ENCODE measurements around the gene TMEM121B. TPM values are rescaled to one million over a fixed set of nuclear protein-coding genes. Genes with fewer than 3 reads are reported as not detected.

TMEM121B gene
- total and polyA plus RNA-seq, 4 donors, result 0.15 to 0.87 (median 0.59) TPM

GRCh38 chr22:17096071-17096470, 25.1 kb downstream of the TMEM121B start:
- intact Hi-C loops (cut with DNase I), result no loop called here
- Histone ChIP-seq H3K9me3 (ENCODE audit: control insufficient read depth, low read length) (no peaks in the 10 kb centered on the region), H3K27ac (ENCODE audit: low read depth in 1 of 2, low read length in 2 of 2) (no peak overlapping the region), H3K36me3 (ENCODE audit: control insufficient read depth in 1 of 2, insufficient read depth in 2 of 2, low read length in 1 of 2) (peaks cover 1 to 6% of the 10 kb centered on the region in 2 donors), H3K27me3 (ENCODE audit: control insufficient read depth in 1 of 2, insufficient read depth in 2 of 2, low read length in 1 of 2) (no peaks in the 10 kb centered on the region), H3K4me1 (ENCODE audit: control insufficient read depth in 1 of 2, insufficient read depth in 2 of 2, low read length in 2 of 2) (no peaks in the 10 kb centered on the region), H3K4me3 (ENCODE audit: low read length in 2 of 2) (no peak overlapping the region)
- WGBS, 2 donors, result 93% methylated on average over 7 of the region's 7 CpGs
- DNase-seq, result peak in 1 of 2 donors; percentile 5
- ATAC-seq (ENCODE audit: low FRiP score), result no peak

GRCh38 chr22:17095538-17095937, 25.6 kb downstream of the TMEM121B start:
- ATAC-seq (ENCODE audit: low FRiP score) (no peak), DNase-seq (peak in 1 of 2 donors; percentile 19)
- no peaks in the 10 kb centered on the region for H3K4me1 ChIP-seq (ENCODE audit: control insufficient read depth in 1 of 2, insufficient read depth in 2 of 2, low read length in 2 of 2)
- intact Hi-C loops (cut with DNase I), result no loop called here
- no peaks in the 10 kb centered on the region for H3K9me3 ChIP-seq (ENCODE audit: control insufficient read depth, low read length)
- no peak overlapping the region for H3K4me3 ChIP-seq (ENCODE audit: low read length in 2 of 2)
- no peak overlapping the region for H3K27ac ChIP-seq (ENCODE audit: low read depth in 1 of 2, low read length in 2 of 2)
- peaks cover 0 to 6% of the 10 kb centered on the region in 2 donors for H3K36me3 ChIP-seq (ENCODE audit: control insufficient read depth in 1 of 2, insufficient read depth in 2 of 2, low read length in 1 of 2)
- no peaks in the 10 kb centered on the region for H3K27me3 ChIP-seq (ENCODE audit: control insufficient read depth in 1 of 2, insufficient read depth in 2 of 2, low read length in 1 of 2)
- 76 to 83% methylated on average over 6 of the region's 6 CpGs for WGBS, 2 donors

- Histone ChIP-seq H3K4me3 (ENCODE audit: low read length in 2 of 2) (no peak overlapping the region), H3K4me1 (ENCODE audit: control insufficient read depth in 1 of 2, insufficient read depth in 2 of 2, low read length in 2 of 2) (no peaks in the 10 kb centered on the region), H3K27me3 (ENCODE audit: control insufficient read depth in 1 of 2, insufficient read depth in 2 of 2, low read length in 1 of 2) (no peaks in the 10 kb centered on the region), H3K27ac (ENCODE audit: low read depth in 1 of 2, low read length in 2 of 2) (no peak overlapping the region), H3K36me3 (ENCODE audit: control insufficient read depth in 1 of 2, insufficient read depth in 2 of 2, low read length in 1 of 2) (no peaks in the 10 kb centered on the region), H3K9me3 (ENCODE audit: control insufficient read depth, low read length) (no peaks in the 10 kb centered on the region)
- 44 to 46% methylated on average over 3 of the region's 3 CpGs for WGBS, 2 donors
- no peak for DNase-seq
- no peak for ATAC-seq (ENCODE audit: low FRiP score)
- intact Hi-C loops (cut with DNase I), result no loop called here
These were observed 28.1 kb downstream of the TMEM121B start for GRCh38 chr22:17093081-17093480.

- Histone ChIP-seq H3K36me3 (ENCODE audit: control insufficient read depth in 1 of 2, insufficient read depth in 2 of 2, low read length in 1 of 2) (no peaks in the 10 kb centered on the region), H3K4me1 (ENCODE audit: control insufficient read depth in 1 of 2, insufficient read depth in 2 of 2, low read length in 2 of 2) (no peaks in the 10 kb centered on the region), H3K27me3 (ENCODE audit: control insufficient read depth in 1 of 2, insufficient read depth in 2 of 2, low read length in 1 of 2) (no peaks in the 10 kb centered on the region), H3K9me3 (ENCODE audit: control insufficient read depth, low read length) (no peaks in the 10 kb centered on the region), H3K27ac (ENCODE audit: low read depth in 1 of 2, low read length in 2 of 2) (no peak overlapping the region), H3K4me3 (ENCODE audit: low read length in 2 of 2) (no peak overlapping the region)
- intact Hi-C loops (cut with DNase I), result no loop called here
- WGBS, 2 donors, result 69 to 70% methylated on average over 4 of the region's 4 CpGs
- ATAC-seq (ENCODE audit: low FRiP score), result no peak
- no peak for DNase-seq
These were observed 29.3 kb downstream of the TMEM121B start for GRCh38 chr22:17091851-17092250.

GRCh38 chr22:17090550-17090949, 30.6 kb downstream of the TMEM121B start:
- no peak for DNase-seq
- no peaks in the 10 kb centered on the region for H3K9me3 ChIP-seq (ENCODE audit: control insufficient read depth, low read length)
- H3K4me3 ChIP-seq (ENCODE audit: low read length in 2 of 2), result no peak overlapping the region
- no peak overlapping the region for H3K27ac ChIP-seq (ENCODE audit: low read depth in 1 of 2, low read length in 2 of 2)
- ATAC-seq (ENCODE audit: low FRiP score), result no peak
- intact Hi-C loops (cut with DNase I), result no loop called here
- H3K27me3 ChIP-seq (ENCODE audit: control insufficient read depth in 1 of 2, insufficient read depth in 2 of 2, low read length in 1 of 2), result no peaks in the 10 kb centered on the region
- H3K36me3 ChIP-seq (ENCODE audit: control insufficient read depth in 1 of 2, insufficient read depth in 2 of 2, low read length in 1 of 2), result no peaks in the 10 kb centered on the region
- peaks cover 0 to 4% of the 10 kb centered on the region in 2 donors for H3K4me1 ChIP-seq (ENCODE audit: control insufficient read depth in 1 of 2, insufficient read depth in 2 of 2, low read length in 2 of 2)

- H3K27ac ChIP-seq (ENCODE audit: low read depth in 1 of 2, low read length in 2 of 2), result no peak overlapping the region
- no peak overlapping the region for H3K4me3 ChIP-seq (ENCODE audit: low read length in 2 of 2)
- H3K36me3 ChIP-seq (ENCODE audit: control insufficient read depth in 1 of 2, insufficient read depth in 2 of 2, low read length in 1 of 2), result no peaks in the 10 kb centered on the region
- 76 to 82% methylated on average over 12 of the region's 12 CpGs for WGBS, 2 donors
- H3K27me3 ChIP-seq (ENCODE audit: control insufficient read depth in 1 of 2, insufficient read depth in 2 of 2, low read length in 1 of 2), result no peaks in the 10 kb centered on the region
- ATAC-seq (ENCODE audit: low FRiP score) (no peak), DNase-seq (peak in 1 of 2 donors; percentile 17)
- H3K9me3 ChIP-seq (ENCODE audit: control insufficient read depth, low read length), result no peaks in the 10 kb centered on the region
- H3K4me1 ChIP-seq (ENCODE audit: control insufficient read depth in 1 of 2, insufficient read depth in 2 of 2, low read length in 2 of 2), result peaks cover 0 to 4% of the 10 kb centered on the region in 2 donors
- intact Hi-C loops (cut with DNase I), result loop anchor here in 1 of 2 donors (5.0 kb wide), 1 partner anchor 85 kb away; no protein-coding TSS in a partner anchor
These were observed 33.5 kb downstream of the TMEM121B start for GRCh38 chr22:17087498-17088131.

- WGBS, 2 donors, result 79 to 85% methylated on average over 10 of the region's 10 CpGs
- Histone ChIP-seq H3K27ac (ENCODE audit: low read depth in 1 of 2, low read length in 2 of 2) (no peak overlapping the region), H3K4me3 (ENCODE audit: low read length in 2 of 2) (no peak overlapping the region), H3K9me3 (ENCODE audit: control insufficient read depth, low read length) (no peaks in the 10 kb centered on the region), H3K4me1 (ENCODE audit: control insufficient read depth in 1 of 2, insufficient read depth in 2 of 2, low read length in 2 of 2) (peaks cover 0 to 4% of the 10 kb centered on the region in 2 donors), H3K27me3 (ENCODE audit: control insufficient read depth in 1 of 2, insufficient read depth in 2 of 2, low read length in 1 of 2) (no peaks in the 10 kb centered on the region), H3K36me3 (ENCODE audit: control insufficient read depth in 1 of 2, insufficient read depth in 2 of 2, low read length in 1 of 2) (no peaks in the 10 kb centered on the region)
- intact Hi-C loops (cut with DNase I), result loop anchor here in 1 of 2 donors (5.0 kb wide), 1 partner anchor 85 kb away; no protein-coding TSS in a partner anchor
- ATAC-seq (ENCODE audit: low FRiP score), result peak; percentile 13
- DNase-seq, result peak in 1 of 2 donors; percentile 51
These were observed 34.2 kb downstream of the TMEM121B start for GRCh38 chr22:17086788-17087497.

- peak in 1 of 2 donors; percentile 34 for DNase-seq
- Histone ChIP-seq H3K4me3 (ENCODE audit: low read length in 2 of 2) (no peak overlapping the region), H3K27ac (ENCODE audit: low read depth in 1 of 2, low read length in 2 of 2) (no peak overlapping the region), H3K27me3 (ENCODE audit: control insufficient read depth in 1 of 2, insufficient read depth in 2 of 2, low read length in 1 of 2) (no peaks in the 10 kb centered on the region), H3K9me3 (ENCODE audit: control insufficient read depth, low read length) (no peaks in the 10 kb centered on the region), H3K4me1 (ENCODE audit: control insufficient read depth in 1 of 2, insufficient read depth in 2 of 2, low read length in 2 of 2) (peaks cover 0 to 4% of the 10 kb centered on the region in 2 donors), H3K36me3 (ENCODE audit: control insufficient read depth in 1 of 2, insufficient read depth in 2 of 2, low read length in 1 of 2) (no peaks in the 10 kb centered on the region)
- peak; percentile 3 for ATAC-seq (ENCODE audit: low FRiP score)
- intact Hi-C loops (cut with DNase I), result loop anchor here in 1 of 2 donors (5.0 kb wide), 1 partner anchor 86 kb away; no protein-coding TSS in a partner anchor
- 86% methylated on average over 7 of the region's 7 CpGs for WGBS, 2 donors
These were observed 34.9 kb downstream of the TMEM121B start for GRCh38 chr22:17086296-17086695.
